HepG2 (cell line): Measurements from ENCODE around the gene PSIP1. TPM values are rescaled to one million over a fixed set of nuclear protein-coding genes. Genes with fewer than 3 reads are reported as not detected.
A peak's percentile ranks its signal among the peaks of the same experiment; 100 is the strongest.

ENCODE experiments used
- AKAP8 ChIP-seq: sonication (generic); formaldehyde crosslinking; IDR thresholded peaks from 2 replicates; pipeline ENCODE4 v1.5.1; 2020; ENCODE audit warnings: mild to moderate bottlenecking, missing genetic modification reagents
- FOXC1 ChIP-seq: sonication (generic); formaldehyde crosslinking; IDR thresholded peaks from 2 replicates; pipeline ENCODE4 v1.8.0; 2022; ENCODE audit warnings: mild to moderate bottlenecking, missing genetic modification reagents, borderline replicate concordance
- HNF4A ChIP-seq: sonication (generic); formaldehyde crosslinking; IDR thresholded peaks from 2 replicates; pipeline ENCODE4 v1.4.0; 2020; ENCODE audit warnings: missing genetic modification reagents
- MTA3 ChIP-seq: sonication (generic); formaldehyde crosslinking; IDR thresholded peaks from 2 replicates; pipeline ENCODE4 v1.4.0; 2020; ENCODE audit warnings: missing genetic modification reagents
- NFATC3 ChIP-seq: sonication (generic); formaldehyde crosslinking; IDR thresholded peaks from 2 replicates; pipeline ENCODE4 v1.5.1; 2020; ENCODE audit warnings: mild to moderate bottlenecking, missing genetic modification reagents
- POLR2AphosphoS2 ChIP-seq: IDR thresholded peaks from 2 replicates; pipeline ENCODE4 v1.6.1; 2011; ENCODE audit warnings: low read depth, low read length, improper control_type of control experiment
- PRPF4 ChIP-seq: fragments of 200-400 bp; formaldehyde crosslinking; IDR thresholded peaks from 2 replicates; pipeline ENCODE4 v1.6.1; 2016; ENCODE audit warnings: low read length, low read depth; ENCODE audit not compliant: poor library complexity, severe bottlenecking
- SOX5 ChIP-seq: IDR thresholded peaks from 2 replicates; pipeline ENCODE4 v1.6.1; 2016; ENCODE audit warnings: borderline replicate concordance
- SSRP1 ChIP-seq: IDR thresholded peaks from 2 replicates; pipeline ENCODE4 v1.6.1; 2016; ENCODE audit warnings: control low read depth
- ZNF350 ChIP-seq: sonication (generic); formaldehyde crosslinking; IDR thresholded peaks from 2 replicates; pipeline ENCODE4 v1.4.0; 2020; ENCODE audit warnings: mild to moderate bottlenecking, low read depth, missing genetic modification reagents, borderline replicate concordance
- ZNF441 ChIP-seq: sonication (generic); formaldehyde crosslinking; IDR thresholded peaks from 2 replicates; pipeline ENCODE4 v1.7.0; 2021; ENCODE audit warnings: missing genetic modification reagents, borderline replicate concordance
- ZNF670 ChIP-seq: sonication (generic); formaldehyde crosslinking; IDR thresholded peaks from 2 replicates; pipeline ENCODE4 v1.8.0; 2022; ENCODE audit warnings: mild to moderate bottlenecking, missing genetic modification reagents, borderline replicate concordance
- ZSCAN31 ChIP-seq: sonication (generic); formaldehyde crosslinking; IDR thresholded peaks from 2 replicates; pipeline ENCODE4 v1.5.0; 2020; ENCODE audit warnings: low read depth, mild to moderate bottlenecking, missing genetic modification reagents
- ZSCAN9 ChIP-seq: IDR thresholded peaks from 2 replicates; pipeline ENCODE4 v1.6.1; 2016; ENCODE audit warnings: borderline replicate concordance
- polyA plus RNA-seq, 8 experiments: library from polyadenylated mRNA; depleted of rRNA in 3 of 8; stranded (reverse) in 7 of 8; unstranded in 1 of 8; fragments of >200 nt; fragmentation: Illumina TruSeq in 4 of 8; extraction: Trizol in 4 of 8; gene quantifications; 2 replicates each; pipeline versions ENCODE4 v1.2.1 to v1.2.3, GENCODE V29; 2011 to 2016; ENCODE audit warnings: low read depth in 4 of 8, missing spikeins in 1 of 8, mixed read lengths in 1 of 8; ENCODE audit not compliant: insufficient read depth in 1 of 8
- total RNA-seq, 5 experiments: library from RNA; depleted of rRNA; stranded (reverse); fragments of >200 nt; fragmentation: Illumina TruSeq; extraction: Trizol; gene quantifications; 2 replicates each; pipeline ENCODE4 v1.2.3, GENCODE V29; 2016; ENCODE audit warnings: low read depth in 1 of 5
- TF ChIP-seq, protein P1 (sequence below): sonication (generic); formaldehyde crosslinking; IDR thresholded peaks from 2 replicates; pipeline ENCODE4 v1.4.0; 2020; ENCODE audit warnings: missing genetic modification reagents, mild to moderate bottlenecking, borderline replicate concordance
- TF ChIP-seq, protein P2 (sequence below): IDR thresholded peaks from 2 replicates; pipeline ENCODE4 v1.6.1; 2016; ENCODE audit warnings: mild to moderate bottlenecking, missing biosample characterization, missing genetic modification reagents
- TF ChIP-seq, protein P3 (sequence below): sonication (generic); formaldehyde crosslinking; IDR thresholded peaks from 2 replicates; pipeline ENCODE4 v1.5.0; 2020; ENCODE audit warnings: mild to moderate bottlenecking, low read depth, missing genetic modification reagents, borderline replicate concordance
- TF ChIP-seq, protein P4 (sequence below): sonication (generic); formaldehyde crosslinking; IDR thresholded peaks from 2 replicates; pipeline ENCODE4 v1.5.0; 2020; ENCODE audit warnings: missing genetic modification reagents, mild to moderate bottlenecking, borderline replicate concordance
- TF ChIP-seq, protein P5 (sequence below): sonication (generic); formaldehyde crosslinking; IDR thresholded peaks from 2 replicates; pipeline ENCODE4 v1.9.0; 2022; ENCODE audit warnings: missing genetic modification reagents, mild to moderate bottlenecking, borderline replicate concordance
- TF ChIP-seq, protein P6 (sequence below): sonication (generic); formaldehyde crosslinking; IDR thresholded peaks from 2 replicates; pipeline ENCODE4 v1.5.1; 2020; ENCODE audit warnings: missing genetic modification reagents, mild to moderate bottlenecking, borderline replicate concordance

The PSIP1 gene
- total and polyA plus RNA-seq, 2 of the 13 experiments (the other 11 are each of a cell fraction or from before 2014, with no cell fraction given) = 12.6 to 46.4 TPM

DNA sequence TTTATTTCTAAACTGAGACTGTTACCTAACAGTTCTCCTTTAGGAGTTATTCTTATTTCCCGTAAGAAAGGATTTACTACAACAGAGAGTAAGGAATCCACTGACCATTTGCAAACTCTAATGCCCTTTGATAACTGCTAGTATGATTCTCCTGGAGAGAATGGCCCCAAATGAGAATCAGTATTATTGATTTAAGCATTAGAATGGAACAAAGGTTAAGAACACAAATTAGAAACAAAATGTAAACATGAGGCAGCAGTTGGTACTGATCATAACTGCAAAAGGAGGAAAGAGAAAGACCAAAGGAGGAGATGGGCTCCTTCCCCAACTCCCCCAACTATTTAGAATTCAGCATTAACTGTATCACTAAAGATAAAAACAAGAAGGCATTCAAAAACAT is 30.7 kb downstream of the PSIP1 start (continued):
- TF ChIP-seq, protein P1, sequence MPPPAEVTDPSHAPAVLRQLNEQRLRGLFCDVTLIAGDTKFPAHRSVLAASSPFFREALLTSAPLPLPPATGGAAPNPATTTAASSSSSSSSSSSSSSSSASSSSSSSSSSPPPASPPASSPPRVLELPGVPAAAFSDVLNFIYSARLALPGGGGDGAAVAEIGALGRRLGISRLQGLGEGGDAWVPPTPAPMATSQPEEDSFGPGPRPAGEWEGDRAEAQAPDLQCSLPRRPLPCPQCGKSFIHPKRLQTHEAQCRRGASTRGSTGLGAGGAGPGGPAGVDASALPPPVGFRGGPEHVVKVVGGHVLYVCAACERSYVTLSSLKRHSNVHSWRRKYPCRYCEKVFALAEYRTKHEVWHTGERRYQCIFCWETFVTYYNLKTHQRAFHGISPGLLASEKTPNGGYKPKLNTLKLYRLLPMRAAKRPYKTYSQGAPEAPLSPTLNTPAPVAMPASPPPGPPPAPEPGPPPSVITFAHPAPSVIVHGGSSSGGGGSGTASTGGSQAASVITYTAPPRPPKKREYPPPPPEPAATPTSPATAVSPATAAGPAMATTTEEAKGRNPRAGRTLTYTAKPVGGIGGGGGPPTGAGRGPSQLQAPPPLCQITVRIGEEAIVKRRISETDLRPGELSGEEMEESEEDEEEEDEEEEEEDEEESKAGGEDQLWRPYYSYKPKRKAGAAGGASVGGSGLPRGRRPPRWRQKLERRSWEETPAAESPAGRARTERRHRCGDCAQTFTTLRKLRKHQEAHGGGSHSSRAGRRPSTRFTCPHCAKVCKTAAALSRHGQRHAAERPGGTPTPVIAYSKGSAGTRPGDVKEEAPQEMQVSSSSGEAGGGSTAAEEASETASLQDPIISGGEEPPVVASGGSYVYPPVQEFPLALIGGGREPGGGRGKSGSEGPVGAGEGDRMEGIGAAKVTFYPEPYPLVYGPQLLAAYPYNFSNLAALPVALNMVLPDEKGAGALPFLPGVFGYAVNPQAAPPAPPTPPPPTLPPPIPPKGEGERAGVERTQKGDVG (CRISPR knock-in tag) = no peak
- TF ChIP-seq SOX5 (0 out of 2 replicates have a peak, but pooled peaks have one; percentile 48), MTA3 (CRISPR knock-in tag) (no peak), ZSCAN31 (CRISPR knock-in tag) (no peak), ZNF670 (CRISPR knock-in tag) (no peak), ZNF350 (CRISPR knock-in tag) (no peak), ZNF441 (CRISPR knock-in tag) (no peak), FOXC1 (no peak), POLR2AphosphoS2 (no peak), SSRP1 (no peak), AKAP8 (no peak), PRPF4 (no peak), ZSCAN9 (no peak), NFATC3 (no peak), HNF4A (CRISPR knock-in tag) (peak; percentile 48)
- TF ChIP-seq, protein P2, sequence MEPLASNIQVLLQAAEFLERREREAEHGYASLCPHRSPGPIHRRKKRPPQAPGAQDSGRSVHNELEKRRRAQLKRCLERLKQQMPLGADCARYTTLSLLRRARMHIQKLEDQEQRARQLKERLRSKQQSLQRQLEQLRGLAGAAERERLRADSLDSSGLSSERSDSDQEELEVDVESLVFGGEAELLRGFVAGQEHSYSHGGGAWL (CRISPR knock-in tag) = no peak
- TF ChIP-seq, protein P3, sequence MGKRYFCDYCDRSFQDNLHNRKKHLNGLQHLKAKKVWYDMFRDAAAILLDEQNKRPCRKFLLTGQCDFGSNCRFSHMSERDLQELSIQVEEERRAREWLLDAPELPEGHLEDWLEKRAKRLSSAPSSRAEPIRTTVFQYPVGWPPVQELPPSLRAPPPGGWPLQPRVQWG (CRISPR knock-in tag) = no peak
- TF ChIP-seq, protein P4, sequence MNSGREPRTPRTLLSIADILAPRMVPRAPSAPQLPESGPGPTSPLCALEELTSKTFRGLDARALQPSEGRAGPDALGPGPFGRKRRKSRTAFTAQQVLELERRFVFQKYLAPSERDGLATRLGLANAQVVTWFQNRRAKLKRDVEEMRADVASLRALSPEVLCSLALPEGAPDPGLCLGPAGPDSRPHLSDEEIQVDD (CRISPR knock-in tag) = no peak
- TF ChIP-seq, protein P5, sequence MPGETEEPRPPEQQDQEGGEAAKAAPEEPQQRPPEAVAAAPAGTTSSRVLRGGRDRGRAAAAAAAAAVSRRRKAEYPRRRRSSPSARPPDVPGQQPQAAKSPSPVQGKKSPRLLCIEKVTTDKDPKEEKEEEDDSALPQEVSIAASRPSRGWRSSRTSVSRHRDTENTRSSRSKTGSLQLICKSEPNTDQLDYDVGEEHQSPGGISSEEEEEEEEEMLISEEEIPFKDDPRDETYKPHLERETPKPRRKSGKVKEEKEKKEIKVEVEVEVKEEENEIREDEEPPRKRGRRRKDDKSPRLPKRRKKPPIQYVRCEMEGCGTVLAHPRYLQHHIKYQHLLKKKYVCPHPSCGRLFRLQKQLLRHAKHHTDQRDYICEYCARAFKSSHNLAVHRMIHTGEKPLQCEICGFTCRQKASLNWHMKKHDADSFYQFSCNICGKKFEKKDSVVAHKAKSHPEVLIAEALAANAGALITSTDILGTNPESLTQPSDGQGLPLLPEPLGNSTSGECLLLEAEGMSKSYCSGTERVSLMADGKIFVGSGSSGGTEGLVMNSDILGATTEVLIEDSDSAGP = no peak
- TF ChIP-seq, protein P6, sequence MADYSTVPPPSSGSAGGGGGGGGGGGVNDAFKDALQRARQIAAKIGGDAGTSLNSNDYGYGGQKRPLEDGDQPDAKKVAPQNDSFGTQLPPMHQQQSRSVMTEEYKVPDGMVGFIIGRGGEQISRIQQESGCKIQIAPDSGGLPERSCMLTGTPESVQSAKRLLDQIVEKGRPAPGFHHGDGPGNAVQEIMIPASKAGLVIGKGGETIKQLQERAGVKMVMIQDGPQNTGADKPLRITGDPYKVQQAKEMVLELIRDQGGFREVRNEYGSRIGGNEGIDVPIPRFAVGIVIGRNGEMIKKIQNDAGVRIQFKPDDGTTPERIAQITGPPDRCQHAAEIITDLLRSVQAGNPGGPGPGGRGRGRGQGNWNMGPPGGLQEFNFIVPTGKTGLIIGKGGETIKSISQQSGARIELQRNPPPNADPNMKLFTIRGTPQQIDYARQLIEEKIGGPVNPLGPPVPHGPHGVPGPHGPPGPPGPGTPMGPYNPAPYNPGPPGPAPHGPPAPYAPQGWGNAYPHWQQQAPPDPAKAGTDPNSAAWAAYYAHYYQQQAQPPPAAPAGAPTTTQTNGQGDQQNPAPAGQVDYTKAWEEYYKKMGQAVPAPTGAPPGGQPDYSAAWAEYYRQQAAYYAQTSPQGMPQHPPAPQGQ = no peak
